DOHH2 (cell line): ENCODE results near the gene HLF.

Experiments used
- CTCF ChIP-seq: fragments of 200-600 bp; sonication (generic); IDR thresholded peaks from one replicate; pipeline ENCODE4 v1.5.1; 2014; ENCODE audit warnings: antibody characterized with exemption, mild to moderate bottlenecking, low read depth, low read length; ENCODE audit not compliant: poor library complexity, severe bottlenecking
- EZH2phosphoT487 ChIP-seq: fragments of 200-600 bp; sonication (generic); IDR thresholded peaks from 2 replicates; pipeline ENCODE4 v1.6.1; 2017; ENCODE audit warnings: borderline replicate concordance, mild to moderate bottlenecking, antibody characterized with exemption, low read length, moderate library complexity, mixed read lengths

- TF ChIP-seq CTCF = no peak
- no peak for TF ChIP-seq EZH2phosphoT487
Observed at GRCh38 chr17:55224746-55225145, 40.0 kb upstream of the HLF start.
